Measurements from ENCODE around the gene PDGFC. TPM values are rescaled to one million over a fixed set of nuclear protein-coding genes. Genes with fewer than 3 reads are reported as not detected.

PDGFC gene
- total and polyA plus RNA-seq, 2 of the 8 experiments (the other 6 are each of a cell fraction or from before 2014, with no cell fraction given), result 0.65 to 2.7 TPM

DNA sequence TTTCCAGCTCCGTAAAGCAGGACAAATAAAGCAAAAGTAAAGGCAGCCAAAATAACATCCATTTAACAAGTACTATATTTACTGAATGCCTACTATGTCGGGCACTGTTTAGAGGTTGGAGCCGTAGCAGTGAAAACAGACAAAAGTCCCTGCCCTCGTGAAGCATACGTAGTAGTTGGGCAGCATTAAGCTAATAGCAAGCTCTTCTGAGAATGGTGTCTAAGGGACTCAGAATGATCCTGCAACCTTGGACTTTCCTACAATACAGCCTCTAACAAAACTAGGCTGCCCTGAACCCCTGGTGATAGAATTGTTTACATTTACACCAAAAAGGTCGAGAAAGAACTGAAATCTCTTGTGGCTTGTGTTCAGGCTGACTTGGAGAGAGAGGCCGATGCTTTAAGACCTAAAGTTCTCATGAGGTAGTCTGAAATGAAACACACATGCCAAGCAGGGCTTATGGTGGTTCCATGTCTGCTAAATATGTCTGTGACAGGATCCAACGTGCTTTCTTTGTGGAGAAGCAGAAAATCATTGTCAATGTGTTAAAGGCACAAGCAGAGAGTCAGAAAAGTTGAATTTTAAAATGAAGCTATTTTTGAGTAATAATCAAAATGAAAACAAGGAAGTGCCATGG lies 898 bp upstream of the PDGFC start (continued):
- TF ChIP-seq KDM4A (IDR thresholded peaks at IDR 0.05; ENCODE audit: low read depth, low read length, severe bottlenecking) (no peak), KDM1A (IDR thresholded peaks at IDR 0.05; ENCODE audit: borderline replicate concordance, low read length) (no peak), EP300 (IDR thresholded peaks at IDR 0.05; ENCODE audit: borderline replicate concordance in 1 of 2, low read depth in 2 of 2, low read length in 2 of 2) (no peak), SAP30 (IDR thresholded peaks at IDR 0.05; ENCODE audit: insufficient read depth, insufficient replicate concordance, low read length) (no peak), EZH2 (IDR thresholded peaks at IDR 0.05; ENCODE audit: low read depth, low read length, severe bottlenecking) (no peak), SIRT6 (IDR thresholded peaks at IDR 0.05; ENCODE audit: low read length) (no peak), POLR2AphosphoS5 (IDR thresholded peaks at IDR 0.05; ENCODE audit: low read depth, low read length) (no peak), RXRA (IDR thresholded peaks at IDR 0.05; ENCODE audit: insufficient read depth, low read depth, low read length) (no peak)
- TF ChIP-seq, protein P1, sequence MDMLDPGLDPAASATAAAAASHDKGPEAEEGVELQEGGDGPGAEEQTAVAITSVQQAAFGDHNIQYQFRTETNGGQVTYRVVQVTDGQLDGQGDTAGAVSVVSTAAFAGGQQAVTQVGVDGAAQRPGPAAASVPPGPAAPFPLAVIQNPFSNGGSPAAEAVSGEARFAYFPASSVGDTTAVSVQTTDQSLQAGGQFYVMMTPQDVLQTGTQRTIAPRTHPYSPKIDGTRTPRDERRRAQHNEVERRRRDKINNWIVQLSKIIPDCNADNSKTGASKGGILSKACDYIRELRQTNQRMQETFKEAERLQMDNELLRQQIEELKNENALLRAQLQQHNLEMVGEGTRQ (IDR thresholded peaks at IDR 0.05; ENCODE audit: low read length), result no peak
- TF ChIP-seq, protein P2, sequence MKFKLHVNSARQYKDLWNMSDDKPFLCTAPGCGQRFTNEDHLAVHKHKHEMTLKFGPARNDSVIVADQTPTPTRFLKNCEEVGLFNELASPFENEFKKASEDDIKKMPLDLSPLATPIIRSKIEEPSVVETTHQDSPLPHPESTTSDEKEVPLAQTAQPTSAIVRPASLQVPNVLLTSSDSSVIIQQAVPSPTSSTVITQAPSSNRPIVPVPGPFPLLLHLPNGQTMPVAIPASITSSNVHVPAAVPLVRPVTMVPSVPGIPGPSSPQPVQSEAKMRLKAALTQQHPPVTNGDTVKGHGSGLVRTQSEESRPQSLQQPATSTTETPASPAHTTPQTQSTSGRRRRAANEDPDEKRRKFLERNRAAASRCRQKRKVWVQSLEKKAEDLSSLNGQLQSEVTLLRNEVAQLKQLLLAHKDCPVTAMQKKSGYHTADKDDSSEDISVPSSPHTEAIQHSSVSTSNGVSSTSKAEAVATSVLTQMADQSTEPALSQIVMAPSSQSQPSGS (IDR thresholded peaks at IDR 0.05; ENCODE audit: low read length), result no peak
- TF ChIP-seq, protein P3, sequence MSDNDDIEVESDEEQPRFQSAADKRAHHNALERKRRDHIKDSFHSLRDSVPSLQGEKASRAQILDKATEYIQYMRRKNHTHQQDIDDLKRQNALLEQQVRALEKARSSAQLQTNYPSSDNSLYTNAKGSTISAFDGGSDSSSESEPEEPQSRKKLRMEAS (IDR thresholded peaks at IDR 0.05), result no peak
